HG03521 (cell line): Measurements from ENCODE around the gene MPND.

Source experiments
- ATAC-seq: cut with Tn5 transposase; IDR thresholded peaks from one replicate; pipeline ENCODE4 v1.9.1; 2021; ENCODE audit warnings: mild to moderate bottlenecking, moderate library complexity; ENCODE audit not compliant: unreplicated experiment

Gene MPND

GRCh38 chr19:4343370-4344307 is at the start of gene MPND:
MPND (plus strand) TSS chr19:4343562; CDS start chr19:4343594, 32 bp downstream.
- ATAC-seq: peak; percentile 53

GRCh38 chr19:4294389-4294788 is 49.0 kb upstream of the MPND start:
- ATAC-seq: no peak

- no peak for ATAC-seq
Measured at GRCh38 chr19:4295972-4296771, 47.2 kb upstream of the MPND start.

GRCh38 chr19:4297901-4298809 is 45.2 kb upstream of the MPND start:
- ATAC-seq: no peak

- no peak for ATAC-seq
Measured at GRCh38 chr19:4298810-4299550, 44.4 kb upstream of the MPND start.

- ATAC-seq: no peak
Measured at GRCh38 chr19:4300589-4300988, 42.8 kb upstream of the MPND start.

- no peak for ATAC-seq
Measured at GRCh38 chr19:4301590-4302242, 41.6 kb upstream of the MPND start.

- no peak for ATAC-seq
Measured at GRCh38 chr19:4302243-4302640, 41.1 kb upstream of the MPND start, which contains the start of gene TMIGD2. TMIGD2 (minus strand) TSS chr19:4302389; CDS start chr19:4302385, 4 bp downstream.

- no peak for ATAC-seq
Measured at GRCh38 chr19:4303819-4304537, 39.4 kb upstream of the MPND start.

GRCh38 chr19:4304538-4305256 is 38.7 kb upstream of the MPND start, which contains the start of gene FSD1:
FSD1 (plus strand) TSS chr19:4304598; CDS start chr19:4304747, 149 bp downstream.
- ATAC-seq: no peak

- no peak for ATAC-seq
Measured at GRCh38 chr19:4305257-4305612, 38.1 kb upstream of the MPND start.

GRCh38 chr19:4305659-4306058 is 37.7 kb upstream of the MPND start:
- ATAC-seq: no peak

- no peak for ATAC-seq
Measured at GRCh38 chr19:4310247-4311121, 32.9 kb upstream of the MPND start.

GRCh38 chr19:4313847-4314490 is 29.4 kb upstream of the MPND start:
- no peak for ATAC-seq

GRCh38 chr19:4316956-4317355 is 26.4 kb upstream of the MPND start:
- no peak for ATAC-seq

GRCh38 chr19:4318460-4318859 is 24.9 kb upstream of the MPND start:
- ATAC-seq: no peak
